CD4-positive, alpha-beta T cell treated with Interleukin-17A for 4 hours (primary cell): Measurements from ENCODE around the gene BANK1.

Experiments
- DNase-seq: peaks from one replicate; pipeline ENCODE4 v3.0.0-alpha.2; 2020; ENCODE audit warnings: mixed read lengths

BANK1 gene

GRCh38 chr4:102042871-102043802, 252.6 kb downstream of the BANK1 start:
- no peak for DNase-seq

GRCh38 chr4:102047616-102048015, 257.1 kb downstream of the BANK1 start:
- no peak for DNase-seq

DNA sequence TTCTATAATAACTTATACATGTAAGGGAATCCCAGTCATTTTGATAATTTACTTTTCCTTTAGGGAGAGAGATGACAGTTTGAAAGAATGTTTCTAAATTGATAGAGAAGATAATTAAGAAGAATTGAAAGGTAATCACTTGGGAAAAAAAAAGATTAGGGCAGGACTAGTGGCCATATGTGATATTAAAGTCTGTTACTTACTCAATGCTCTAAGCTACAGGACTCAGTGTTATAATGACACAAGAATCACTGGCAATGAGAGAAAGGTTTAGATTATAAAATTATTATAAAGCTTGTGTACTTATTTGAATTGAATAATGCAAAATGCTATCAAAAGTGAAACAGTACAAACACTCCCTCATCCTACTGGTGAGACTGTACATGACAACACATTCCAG, 265.3 kb downstream of the BANK1 start:
- no peak for DNase-seq

DNA sequence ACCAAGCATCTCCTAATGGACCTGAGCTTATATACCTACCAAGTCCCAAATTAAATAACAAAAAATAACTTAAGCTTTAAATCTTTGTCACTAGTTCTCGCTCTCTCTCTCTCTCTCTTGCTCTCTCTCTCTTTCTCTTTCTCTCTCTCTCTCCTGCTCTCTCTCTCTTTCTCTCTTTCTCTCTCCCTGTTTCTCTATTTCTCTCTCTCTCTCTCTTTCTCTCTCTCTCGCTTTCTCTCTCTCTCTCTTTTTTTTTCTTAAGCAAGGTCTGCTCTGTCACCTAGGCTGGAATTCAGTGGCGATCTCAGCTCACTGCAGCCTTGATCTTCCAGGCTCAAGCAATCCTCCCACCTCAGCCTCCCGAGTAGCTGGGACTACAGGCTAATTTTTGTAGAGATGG, 266.6 kb downstream of the BANK1 start:
- no peak for DNase-seq

DNA sequence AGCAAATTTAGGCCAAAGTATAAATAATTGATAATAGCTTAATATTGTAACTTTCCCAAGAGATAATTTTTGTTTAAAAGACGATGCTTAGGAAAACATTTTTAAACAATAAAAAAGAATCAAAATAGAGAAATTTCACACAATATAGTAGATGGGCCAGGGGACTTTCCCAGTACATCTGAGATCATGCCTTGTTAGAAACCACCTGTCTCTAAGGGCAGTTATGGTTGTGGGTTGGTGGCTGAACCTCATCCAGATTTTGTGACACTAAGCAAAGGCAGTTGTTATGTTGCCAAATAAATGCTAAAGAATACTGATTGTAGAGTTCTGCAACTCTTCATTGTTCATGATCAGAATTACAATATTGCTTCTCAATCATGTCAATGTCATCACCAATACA, 270.6 kb downstream of the BANK1 start:
- DNase-seq: no peak

DNA sequence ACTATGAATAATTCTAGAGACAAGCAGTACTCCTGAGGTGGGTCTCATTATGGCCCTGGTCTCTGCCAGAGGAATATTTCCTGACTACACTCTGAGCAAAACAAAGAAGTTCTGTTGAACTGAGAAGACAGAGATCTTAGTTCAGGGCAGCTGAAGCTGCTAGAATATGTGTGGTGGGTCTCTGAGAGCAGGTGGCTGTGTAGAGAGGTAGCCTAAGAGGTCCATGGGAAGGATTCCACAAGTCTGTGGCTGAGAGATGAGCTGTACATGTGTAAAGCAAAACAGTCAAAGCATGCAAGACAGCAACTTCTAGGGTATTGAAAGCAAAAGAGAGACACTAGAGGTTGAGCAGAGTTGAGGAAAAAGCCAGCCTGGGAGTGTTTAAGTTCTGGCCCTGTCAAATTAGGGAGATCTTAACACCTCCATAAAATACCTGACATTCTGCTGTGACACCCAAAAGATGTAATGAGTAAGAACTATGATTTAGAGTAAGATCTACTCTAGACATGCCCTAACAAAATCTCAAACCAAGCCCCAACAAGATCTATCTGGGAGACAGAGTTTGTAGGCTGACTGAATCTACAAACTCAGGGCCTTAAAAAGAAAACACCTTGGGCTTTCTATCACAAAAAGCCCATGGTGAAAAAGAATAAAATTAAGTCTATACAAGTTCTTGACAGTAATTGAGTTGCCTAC, 274.4 kb downstream of the BANK1 start:
- DNase-seq: no peak

DNA sequence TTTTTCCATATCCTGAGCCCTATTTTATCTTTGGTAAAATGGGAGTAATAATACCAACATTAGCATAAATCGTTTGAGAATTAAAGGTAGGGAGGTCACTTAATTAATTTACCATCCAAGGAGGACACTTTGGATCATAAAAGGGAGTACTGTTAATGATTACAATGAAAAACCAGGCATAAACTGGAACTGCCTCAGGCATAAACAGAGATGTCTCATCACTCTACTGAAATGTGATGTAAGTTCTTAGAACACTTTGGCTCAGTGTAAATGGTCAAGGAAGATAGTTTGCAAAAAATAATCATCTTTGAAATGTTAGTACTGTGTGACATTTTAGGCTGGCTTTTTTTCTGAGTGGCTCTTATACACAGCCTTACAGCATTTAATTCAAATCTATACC, 286.1 kb downstream of the BANK1 start:
- no peak for DNase-seq

- no peak for DNase-seq
Measured at GRCh38 chr4:102080184-102080583, 289.7 kb downstream of the BANK1 start.

GRCh38 chr4:102089850-102090621, 299.5 kb downstream of the BANK1 start:
- DNase-seq: no peak

- DNase-seq: no peak
Measured at GRCh38 chr4:102091656-102092055, 301.1 kb downstream of the BANK1 start.

- DNase-seq: no peak
Measured at GRCh38 chr4:102094481-102094880, 304.0 kb downstream of the BANK1 start.

DNA sequence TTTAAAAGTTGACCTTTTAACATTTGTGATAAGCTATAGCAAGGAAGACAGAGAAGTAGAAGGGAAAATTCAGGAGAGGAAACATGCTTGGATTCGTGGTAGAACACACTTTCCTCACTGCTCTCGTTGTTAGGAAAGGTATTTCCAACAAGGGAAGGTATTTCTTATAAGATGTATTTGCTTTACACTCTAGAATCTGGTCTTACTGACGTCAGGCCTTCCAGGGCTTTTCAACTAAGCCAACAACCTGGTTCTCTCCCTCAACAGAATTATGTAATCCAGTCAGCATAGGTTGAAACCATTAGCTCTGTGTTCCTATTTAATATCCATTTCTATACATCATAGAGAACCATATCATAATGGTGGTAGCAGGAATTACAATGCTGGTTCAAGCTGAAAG, 312.8 kb downstream of the BANK1 start:
- DNase-seq: no peak

GRCh38 chr4:102104278-102104677, 313.7 kb downstream of the BANK1 start:
- no peak for DNase-seq

GRCh38 chr4:102105983-102106382, 315.5 kb downstream of the BANK1 start:
- DNase-seq: no peak

GRCh38 chr4:102114118-102114630, 323.6 kb downstream of the BANK1 start:
- DNase-seq: no peak

- no peak for DNase-seq
Measured at GRCh38 chr4:102116121-102116520, 325.6 kb downstream of the BANK1 start.

GRCh38 chr4:102120846-102121245, 330.3 kb downstream of the BANK1 start:
- no peak for DNase-seq
